Panc1 (cell line): ENCODE measurements around the gene ZNF174. TPM values are rescaled to one million over a fixed set of nuclear protein-coding genes. Genes with fewer than 3 reads are reported as not detected.

ENCODE experiments used
- ATAC-seq: fragments of 200-7000 bp; cut with Tn5 transposase; 2 replicates; pipeline ENCODE4 v1.9.1; 2020; ENCODE audit warnings: mild to moderate bottlenecking, moderate library complexity
- BruUV-seq: library from RNA; stranded (reverse); fragments of 400-500 nt; replicated peaks from 2 replicates; lab custom pipeline; 2021; lab: Mats Ljungman, UMichigan
- CTCF ChIA-PET: fragments of 300-600 bp; sonication (Branson Sonifier 250); formaldehyde crosslinking; loops from one replicate; lab custom pipeline; 2022; ENCODE audit warnings: antibody characterized with exemption; lab: Charles Lee
- POLR2A ChIA-PET: fragments of 300-600 bp; sonication (Branson Sonifier 250); formaldehyde crosslinking; loops from one replicate; lab custom pipeline; 2022; ENCODE audit warnings: antibody characterized with exemption; lab: Charles Lee
- DNase-seq: peaks from one replicate; pipeline ENCODE4 v3.0.0-alpha.2; 2010; ENCODE audit warnings: low read depth, low spot score
- H3K27ac ChIP-seq: 2 replicates; pipeline ENCODE4 v1.5.1; 2011; ENCODE audit warnings: mild to moderate bottlenecking, low read length, inconsistent platforms
- H3K27me3 ChIP-seq: fragments of 200-500 bp; sonication (Bioruptor generic); 2 replicates; pipeline ENCODE4 v1.6.0; 2014; ENCODE audit warnings: low read length, inconsistent platforms; ENCODE audit not compliant: control insufficient read depth, insufficient read depth
- H3K36me3 ChIP-seq: fragments of 200-500 bp; sonication (Bioruptor generic); 2 replicates; pipeline ENCODE4 v1.5.1; 2014; ENCODE audit warnings: inconsistent platforms, mild to moderate bottlenecking, low read length, moderate library complexity; ENCODE audit not compliant: control insufficient read depth, insufficient read depth
- H3K4me1 ChIP-seq: 2 replicates; pipeline ENCODE4 v1.5.1; 2011; ENCODE audit warnings: inconsistent platforms, mild to moderate bottlenecking, low read length, moderate library complexity; ENCODE audit not compliant: control insufficient read depth, insufficient read depth
- H3K4me3 ChIP-seq, 2 experiments: 2 replicates each; pipeline ENCODE4 v1.5.1; 2011 to 2012; ENCODE audit warnings: low read depth in 2 of 2, low read length in 2 of 2, mild to moderate bottlenecking in 2 of 2, inconsistent platforms in 1 of 2, moderate library complexity in 1 of 2
- H3K9me3 ChIP-seq: fragments of 200-500 bp; sonication (Bioruptor generic); 2 replicates; pipeline ENCODE4 v1.5.1; 2014; ENCODE audit warnings: low read depth, mild to moderate bottlenecking, inconsistent platforms, low read length, moderate library complexity; ENCODE audit not compliant: control insufficient read depth, insufficient read depth
- POLR2AphosphoS5 ChIP-seq: IDR thresholded peaks from 2 replicates; pipeline ENCODE4 v1.6.1; 2012; ENCODE audit warnings: mild to moderate bottlenecking, low read depth, low read length, moderate library complexity
- SIN3A ChIP-seq: IDR thresholded peaks from 2 replicates; pipeline ENCODE4 v1.6.1; 2012; ENCODE audit warnings: low read depth, mild to moderate bottlenecking, low read length, moderate library complexity, borderline replicate concordance; ENCODE audit not compliant: insufficient read depth
- TCF7L2 ChIP-seq: IDR thresholded peaks from 2 replicates; pipeline ENCODE4 v1.6.1; 2011; ENCODE audit warnings: mild to moderate bottlenecking, low read depth, low read length, inconsistent platforms
- in situ Hi-C: cut with HindIII; loops from 2 replicates; pipeline ENCODE4 v1.10.0; 2016; ENCODE audit warnings: low sequenced_read_pairs, low pct_unique_long_range_greater_than_20kb
- intact Hi-C: fragments of 100-400 bp; cut with micrococcal nuclease; formaldehyde crosslinking; loops from one replicate; pipeline ENCODE4 v1.10.0; 2022; ENCODE audit not compliant: unreplicated experiment
- total RNA-seq: library from RNA; stranded (reverse); gene quantifications from one replicate; pipeline ENCODE4 v1.2.1, GENCODE V29; 2021; ENCODE audit not compliant: unreplicated experiment
- TF ChIP-seq, protein P1 (sequence below), 2 experiments: IDR thresholded peaks; 2 replicates each; pipeline ENCODE4 v1.6.1; 2011 to 2012; ENCODE audit warnings: low read depth in 2 of 2, control low read depth in 1 of 2, low read length in 1 of 2, mild to moderate bottlenecking in 1 of 2, moderate library complexity in 1 of 2; ENCODE audit not compliant: insufficient read depth in 1 of 2
- TF ChIP-seq, protein P2 (sequence below): fragments of 450-650 bp; IDR thresholded peaks from 2 replicates; pipeline ENCODE4 v1.5.1; 2017; ENCODE audit warnings: mild to moderate bottlenecking

ZNF174 gene
- total RNA-seq, 1 experiment from 2014 or later: 14.4 TPM

DNA sequence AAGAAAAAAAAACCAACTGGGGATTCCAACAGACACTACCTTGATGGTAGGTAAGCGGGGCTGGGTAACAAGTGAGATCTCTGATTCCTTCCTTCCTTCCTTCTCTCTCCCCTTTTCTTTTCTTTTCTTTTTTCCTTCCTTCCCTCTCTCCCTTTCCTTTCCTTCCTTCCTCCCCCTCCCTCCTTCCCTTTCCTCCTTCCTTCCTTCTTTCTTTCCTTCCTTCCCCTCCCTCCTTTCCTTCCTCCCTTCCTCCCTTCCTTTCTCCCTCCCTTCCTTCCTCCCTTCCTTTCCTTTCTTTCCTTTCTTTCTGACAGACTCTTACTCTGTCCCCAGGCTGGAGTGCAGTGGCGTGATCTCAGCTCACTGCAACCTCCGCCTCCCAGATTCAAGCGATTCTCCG, 25.3 kb upstream of the ZNF174 start:
- Histone ChIP-seq H3K4me1 (no peaks in the 10 kb centered on the region), H3K27ac (no peak overlapping the region), H3K4me3 (no peak overlapping the region), H3K9me3 (peaks cover 3% of the 10 kb centered on the region; the same call in 1 of the 2 replicates), H3K36me3 (no peaks in the 10 kb centered on the region), H3K27me3 (no peaks in the 10 kb centered on the region)
- TF ChIP-seq, protein P1, sequence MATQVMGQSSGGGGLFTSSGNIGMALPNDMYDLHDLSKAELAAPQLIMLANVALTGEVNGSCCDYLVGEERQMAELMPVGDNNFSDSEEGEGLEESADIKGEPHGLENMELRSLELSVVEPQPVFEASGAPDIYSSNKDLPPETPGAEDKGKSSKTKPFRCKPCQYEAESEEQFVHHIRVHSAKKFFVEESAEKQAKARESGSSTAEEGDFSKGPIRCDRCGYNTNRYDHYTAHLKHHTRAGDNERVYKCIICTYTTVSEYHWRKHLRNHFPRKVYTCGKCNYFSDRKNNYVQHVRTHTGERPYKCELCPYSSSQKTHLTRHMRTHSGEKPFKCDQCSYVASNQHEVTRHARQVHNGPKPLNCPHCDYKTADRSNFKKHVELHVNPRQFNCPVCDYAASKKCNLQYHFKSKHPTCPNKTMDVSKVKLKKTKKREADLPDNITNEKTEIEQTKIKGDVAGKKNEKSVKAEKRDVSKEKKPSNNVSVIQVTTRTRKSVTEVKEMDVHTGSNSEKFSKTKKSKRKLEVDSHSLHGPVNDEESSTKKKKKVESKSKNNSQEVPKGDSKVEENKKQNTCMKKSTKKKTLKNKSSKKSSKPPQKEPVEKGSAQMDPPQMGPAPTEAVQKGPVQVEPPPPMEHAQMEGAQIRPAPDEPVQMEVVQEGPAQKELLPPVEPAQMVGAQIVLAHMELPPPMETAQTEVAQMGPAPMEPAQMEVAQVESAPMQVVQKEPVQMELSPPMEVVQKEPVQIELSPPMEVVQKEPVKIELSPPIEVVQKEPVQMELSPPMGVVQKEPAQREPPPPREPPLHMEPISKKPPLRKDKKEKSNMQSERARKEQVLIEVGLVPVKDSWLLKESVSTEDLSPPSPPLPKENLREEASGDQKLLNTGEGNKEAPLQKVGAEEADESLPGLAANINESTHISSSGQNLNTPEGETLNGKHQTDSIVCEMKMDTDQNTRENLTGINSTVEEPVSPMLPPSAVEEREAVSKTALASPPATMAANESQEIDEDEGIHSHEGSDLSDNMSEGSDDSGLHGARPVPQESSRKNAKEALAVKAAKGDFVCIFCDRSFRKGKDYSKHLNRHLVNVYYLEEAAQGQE (IDR thresholded peaks at IDR 0.05; ENCODE audit: insufficient read depth in 1 of 2, low read depth in 2 of 2, low read length in 1 of 2): no peak
- no peak for TF ChIP-seq POLR2AphosphoS5
- TF ChIP-seq, protein P2, sequence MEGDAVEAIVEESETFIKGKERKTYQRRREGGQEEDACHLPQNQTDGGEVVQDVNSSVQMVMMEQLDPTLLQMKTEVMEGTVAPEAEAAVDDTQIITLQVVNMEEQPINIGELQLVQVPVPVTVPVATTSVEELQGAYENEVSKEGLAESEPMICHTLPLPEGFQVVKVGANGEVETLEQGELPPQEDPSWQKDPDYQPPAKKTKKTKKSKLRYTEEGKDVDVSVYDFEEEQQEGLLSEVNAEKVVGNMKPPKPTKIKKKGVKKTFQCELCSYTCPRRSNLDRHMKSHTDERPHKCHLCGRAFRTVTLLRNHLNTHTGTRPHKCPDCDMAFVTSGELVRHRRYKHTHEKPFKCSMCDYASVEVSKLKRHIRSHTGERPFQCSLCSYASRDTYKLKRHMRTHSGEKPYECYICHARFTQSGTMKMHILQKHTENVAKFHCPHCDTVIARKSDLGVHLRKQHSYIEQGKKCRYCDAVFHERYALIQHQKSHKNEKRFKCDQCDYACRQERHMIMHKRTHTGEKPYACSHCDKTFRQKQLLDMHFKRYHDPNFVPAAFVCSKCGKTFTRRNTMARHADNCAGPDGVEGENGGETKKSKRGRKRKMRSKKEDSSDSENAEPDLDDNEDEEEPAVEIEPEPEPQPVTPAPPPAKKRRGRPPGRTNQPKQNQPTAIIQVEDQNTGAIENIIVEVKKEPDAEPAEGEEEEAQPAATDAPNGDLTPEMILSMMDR: no peak
- no peak for TF ChIP-seq TCF7L2
- TF ChIP-seq SIN3A: no peak
- DNase-seq (no peak), ATAC-seq (no peak)
- ChIA-PET POLR2A (no interaction called here), CTCF (no interaction called here)
- intact Hi-C loops: no loop called here
- no TSS peak for BruUV-seq
- in situ Hi-C loops: no loop called here

DNA sequence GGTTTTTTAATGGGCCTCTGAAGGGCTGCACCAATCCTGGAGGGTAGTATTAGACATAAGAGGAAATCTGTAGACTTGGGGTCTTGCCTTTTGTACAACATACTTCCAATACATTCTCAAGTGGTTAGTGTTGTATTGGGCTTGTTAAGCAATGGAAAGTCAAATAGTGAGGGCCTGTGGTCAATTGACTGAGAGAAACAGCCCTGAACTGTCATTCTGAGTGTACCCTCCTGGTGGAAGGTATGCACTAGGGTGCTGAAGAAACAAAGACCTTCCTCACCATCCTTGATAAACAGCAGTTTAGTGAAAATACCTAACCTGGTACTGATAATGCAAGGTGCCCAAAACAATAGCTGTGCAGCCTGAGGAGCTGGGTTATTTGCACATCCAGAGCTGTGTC, 23.1 kb upstream of the ZNF174 start:
- intact Hi-C loops (no loop called here), in situ Hi-C loops (no loop called here)
- ChIA-PET CTCF (no interaction called here), POLR2A (no interaction called here)
- Histone ChIP-seq H3K27ac (no peak overlapping the region), H3K36me3 (peaks cover 2% of the 10 kb centered on the region; the same call in 1 of the 2 replicates), H3K4me1 (no peaks in the 10 kb centered on the region), H3K27me3 (no peaks in the 10 kb centered on the region), H3K9me3 (peaks cover 23% of the 10 kb centered on the region), H3K4me3 (no peak overlapping the region)
- DNase-seq: no peak
- BruUV-seq: no TSS peak
- TF ChIP-seq, protein P1 (IDR thresholded peaks at IDR 0.05; ENCODE audit: insufficient read depth in 1 of 2, low read depth in 2 of 2, low read length in 1 of 2): no peak
- TF ChIP-seq, protein P2: no peak
- no peak for TF ChIP-seq SIN3A
- no peak for TF ChIP-seq POLR2AphosphoS5
- no peak for TF ChIP-seq TCF7L2
- ATAC-seq: no peak
